HG03565 (cell line): Measurements from ENCODE around the gene PICK1.
A peak's percentile ranks its signal among the peaks of the same experiment; 100 is the strongest.

Experiments
- ATAC-seq: cut with Tn5 transposase; IDR thresholded peaks from one replicate; pipeline ENCODE4 v1.9.1; 2021; ENCODE audit warnings: mild to moderate bottlenecking, moderate library complexity; ENCODE audit not compliant: unreplicated experiment

Gene PICK1

DNA sequence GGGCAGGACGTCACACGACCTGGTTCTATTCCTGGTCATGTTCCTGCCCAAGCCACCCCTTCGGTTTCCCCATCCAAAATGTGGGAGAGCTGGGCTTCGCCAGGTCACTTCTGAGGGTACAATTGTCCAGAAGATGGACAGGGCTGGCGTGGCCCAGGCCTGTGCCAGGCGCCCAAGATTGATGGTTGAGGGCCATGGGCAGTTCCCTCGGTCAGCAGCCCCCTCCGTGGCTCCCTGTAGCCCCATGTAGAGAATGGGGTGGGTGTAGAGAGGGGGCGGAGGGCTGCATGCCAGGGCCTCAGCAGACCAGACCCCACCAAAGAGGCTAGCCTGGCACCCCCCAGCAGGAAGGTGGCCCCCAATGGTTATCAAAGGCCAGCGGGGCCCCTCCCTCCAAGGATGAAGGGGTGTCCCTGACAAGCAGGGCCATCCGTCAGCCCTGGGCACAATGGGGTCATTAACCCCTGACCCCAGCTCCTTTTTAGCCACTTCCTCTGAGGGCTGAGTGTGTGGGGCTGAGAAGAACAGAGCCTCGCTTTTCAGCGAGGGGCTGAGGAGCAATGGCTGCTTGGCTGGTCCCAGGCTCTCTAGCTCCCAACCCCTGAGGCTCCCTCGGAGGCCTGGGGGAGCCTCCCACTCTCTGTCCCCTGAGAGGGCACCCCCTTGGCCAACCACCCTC is 11.0 kb upstream of the PICK1 start:
- ATAC-seq, result no peak

GRCh38 chr22:38049812-38050619 is 7.2 kb upstream of the PICK1 start:
- no peak for ATAC-seq

DNA sequence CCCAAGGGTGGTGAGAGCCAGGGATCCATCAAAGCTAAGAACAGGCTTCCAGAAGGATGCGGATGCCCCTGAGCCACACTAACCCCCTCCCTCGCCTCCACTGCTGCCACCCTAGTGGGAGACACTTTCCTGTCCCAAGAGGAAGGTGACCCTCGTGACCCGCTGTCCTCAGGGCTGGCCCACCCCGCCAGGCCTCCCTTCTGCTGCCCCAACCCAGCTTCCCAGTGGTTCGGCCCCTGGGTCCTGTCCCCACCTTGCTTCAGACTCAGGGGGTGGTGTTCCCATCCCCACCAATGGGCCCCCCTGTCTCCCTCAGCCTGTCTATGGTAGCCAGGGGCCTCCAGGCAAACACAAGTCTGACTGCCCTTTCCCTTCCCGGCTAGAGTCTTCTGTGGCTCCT is 6.5 kb upstream of the PICK1 start:
- ATAC-seq, result no peak

DNA sequence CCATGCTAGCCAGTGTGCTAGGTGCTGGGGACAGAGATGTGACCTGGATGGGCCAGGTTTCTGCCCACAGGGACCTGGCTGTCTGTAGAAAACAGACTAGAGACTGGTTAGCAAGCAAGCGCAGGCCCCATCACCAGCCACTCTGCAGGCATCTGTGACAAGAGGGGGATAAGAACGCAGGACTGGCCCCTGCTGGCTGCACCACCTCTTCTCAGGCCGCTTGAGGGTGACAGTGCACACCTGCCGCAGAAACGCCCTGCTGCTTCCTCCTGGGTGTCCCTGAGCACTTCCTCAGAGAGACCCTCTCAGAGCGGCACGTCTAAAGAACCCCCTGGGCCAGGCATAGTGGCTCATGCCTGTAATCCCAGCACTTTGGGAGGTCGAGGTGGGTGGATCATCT is 5.9 kb upstream of the PICK1 start:
- no peak for ATAC-seq

GRCh38 chr22:38051900-38052862 is 5.0 kb upstream of the PICK1 start:
- peak; percentile 57 for ATAC-seq

- ATAC-seq, result no peak
Measured at GRCh38 chr22:38062791-38063190, 5.6 kb downstream of the PICK1 start.

GRCh38 chr22:38065539-38065938 is 8.3 kb downstream of the PICK1 start:
- ATAC-seq, result no peak

DNA sequence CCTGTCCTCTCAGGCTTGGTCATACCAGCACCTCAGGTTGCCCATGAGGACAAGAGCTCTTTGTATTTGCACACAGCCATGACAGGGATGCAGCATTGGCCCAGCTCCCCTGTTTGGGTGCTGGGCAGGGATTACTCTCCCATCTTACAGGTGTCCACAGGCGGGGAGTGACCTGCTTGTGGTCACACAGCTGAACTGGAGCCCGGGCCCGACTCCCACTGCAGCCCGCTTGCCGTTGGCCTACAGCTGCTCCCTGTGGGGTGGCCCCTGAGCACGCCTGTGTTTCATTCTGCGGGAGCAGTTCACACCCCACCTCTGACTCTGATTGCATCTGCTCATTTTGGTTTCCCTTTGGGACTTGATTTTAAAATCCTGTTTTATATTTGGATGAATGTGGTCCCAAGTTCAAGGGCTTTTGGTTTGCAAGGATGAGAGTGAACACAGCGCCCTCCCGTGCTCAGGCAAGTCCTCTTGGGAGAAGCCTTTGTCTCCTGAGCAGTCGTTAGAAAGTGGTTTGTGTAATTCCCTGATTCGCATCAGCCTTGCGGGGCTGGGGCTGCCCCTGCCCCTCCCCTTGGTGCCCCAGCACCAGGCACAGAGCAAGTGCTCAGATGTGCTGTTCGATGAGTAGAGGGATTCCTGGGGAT is 9.3 kb downstream of the PICK1 start:
- ATAC-seq, result no peak

- ATAC-seq, result no peak
Measured at GRCh38 chr22:38067028-38067415, 9.8 kb downstream of the PICK1 start.

GRCh38 chr22:38067761-38068360 is 10.7 kb downstream of the PICK1 start:
- ATAC-seq, result no peak

DNA sequence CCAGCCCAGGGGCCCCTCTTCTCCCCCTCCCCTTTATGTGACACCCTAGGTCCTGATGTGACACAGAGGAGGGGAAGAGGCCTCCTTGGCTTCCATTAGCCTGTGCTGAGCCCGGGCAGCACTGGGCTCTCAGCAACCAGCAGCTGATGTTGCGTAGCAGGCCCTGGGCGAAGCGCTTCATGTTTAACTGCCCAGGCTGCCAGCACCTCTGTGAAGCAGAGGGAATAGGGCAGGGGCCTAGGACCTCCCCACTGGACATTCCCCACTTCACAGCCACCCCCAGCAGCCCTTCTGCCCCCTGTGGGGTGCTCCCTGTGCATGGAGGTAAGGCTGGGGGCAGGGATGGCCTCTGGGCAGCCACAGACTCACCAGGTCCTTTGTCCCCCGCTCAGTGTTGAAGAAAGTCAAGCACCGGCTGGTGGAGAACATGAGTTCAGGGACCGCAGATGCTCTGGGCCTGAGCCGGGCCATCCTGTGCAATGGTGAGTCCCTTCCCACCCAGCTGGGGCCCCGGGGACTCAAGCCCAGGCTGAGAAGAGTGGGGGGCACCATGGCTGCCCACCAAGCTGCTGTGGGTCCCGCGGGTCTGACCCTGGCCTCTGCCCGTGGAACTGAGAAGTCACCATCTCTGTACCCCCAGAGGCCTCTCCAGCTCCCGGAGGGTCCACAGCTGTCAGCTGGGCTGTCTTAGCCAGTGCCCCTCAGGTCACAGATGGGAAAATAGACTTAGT is 11.6 kb downstream of the PICK1 start:
- no peak for ATAC-seq

DNA sequence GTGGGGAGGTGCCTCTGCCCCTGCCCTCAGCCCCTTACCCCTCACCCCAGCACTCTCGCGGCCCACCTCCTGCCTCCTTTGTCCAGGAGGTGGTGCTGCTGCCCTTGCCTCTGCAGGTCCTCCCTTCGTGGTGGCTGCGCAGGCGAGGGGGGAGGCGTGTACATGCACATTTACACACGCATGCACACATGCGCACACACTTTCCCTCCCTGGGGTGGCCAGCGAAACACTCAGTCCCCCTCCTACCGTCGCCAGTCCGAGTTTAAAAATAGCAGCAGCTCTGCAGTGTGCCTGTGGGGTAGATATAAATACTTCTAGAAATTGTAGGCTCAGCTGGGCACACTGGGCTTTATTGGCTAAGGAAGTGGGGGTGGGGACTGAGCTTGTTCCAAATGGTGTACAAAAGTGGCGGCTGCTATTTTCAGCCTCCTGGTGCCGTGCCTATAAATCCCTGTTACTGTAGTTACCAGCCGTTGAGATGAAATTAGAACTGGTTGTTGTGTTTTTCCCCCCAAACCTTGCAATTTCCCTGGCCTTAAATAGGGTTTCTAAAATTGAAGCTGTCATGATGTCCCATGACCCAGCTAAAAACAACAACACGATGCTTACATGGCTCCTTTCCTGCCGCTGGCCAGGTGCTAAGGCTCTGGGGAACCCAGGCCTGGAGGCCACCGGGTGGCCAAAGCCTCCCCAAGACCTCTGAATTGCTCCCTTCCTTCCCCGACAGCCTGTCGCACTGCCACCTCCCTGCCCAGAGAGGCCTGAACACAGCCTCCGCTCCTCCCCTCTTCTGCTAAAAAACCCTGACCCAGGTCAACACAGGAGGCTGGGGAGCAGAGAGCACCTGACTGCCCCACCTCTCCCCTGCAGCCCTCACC is 12.4 kb downstream of the PICK1 start:
- no peak for ATAC-seq

DNA sequence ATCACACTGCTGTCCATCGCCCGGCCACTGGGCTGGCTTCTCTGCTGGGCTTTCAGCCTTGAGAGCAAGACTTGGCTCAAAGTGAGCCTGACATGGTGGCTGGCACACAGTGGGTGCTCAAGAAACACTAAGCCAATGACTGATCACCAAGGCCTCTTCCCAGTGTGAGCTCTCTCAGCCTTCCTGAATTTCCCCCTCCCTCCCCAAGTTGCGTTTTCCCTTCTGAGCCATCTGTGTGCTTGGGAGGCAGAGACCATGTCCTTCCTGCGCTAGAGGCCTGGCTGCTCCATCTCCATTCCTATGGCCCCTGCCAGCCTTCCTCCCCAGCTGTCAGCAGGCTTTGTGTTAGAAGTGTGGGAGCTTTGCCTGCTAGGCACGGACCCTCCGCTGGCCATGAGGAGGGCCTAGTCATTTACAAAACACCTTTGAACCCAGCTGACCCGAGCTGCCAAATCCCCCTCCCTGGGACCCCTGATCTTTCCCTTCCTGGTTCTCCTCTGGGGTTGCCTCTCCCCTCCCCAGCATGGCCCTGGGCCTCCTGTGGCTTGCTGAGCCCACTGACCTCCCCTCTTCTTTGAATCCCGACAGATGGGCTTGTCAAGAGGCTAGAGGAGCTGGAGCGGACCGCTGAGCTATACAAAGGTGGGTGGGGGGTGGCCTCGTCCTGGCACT is 13.2 kb downstream of the PICK1 start:
- ATAC-seq, result no peak

GRCh38 chr22:38071421-38072321 is 14.5 kb downstream of the PICK1 start:
- ATAC-seq, result no peak

DNA sequence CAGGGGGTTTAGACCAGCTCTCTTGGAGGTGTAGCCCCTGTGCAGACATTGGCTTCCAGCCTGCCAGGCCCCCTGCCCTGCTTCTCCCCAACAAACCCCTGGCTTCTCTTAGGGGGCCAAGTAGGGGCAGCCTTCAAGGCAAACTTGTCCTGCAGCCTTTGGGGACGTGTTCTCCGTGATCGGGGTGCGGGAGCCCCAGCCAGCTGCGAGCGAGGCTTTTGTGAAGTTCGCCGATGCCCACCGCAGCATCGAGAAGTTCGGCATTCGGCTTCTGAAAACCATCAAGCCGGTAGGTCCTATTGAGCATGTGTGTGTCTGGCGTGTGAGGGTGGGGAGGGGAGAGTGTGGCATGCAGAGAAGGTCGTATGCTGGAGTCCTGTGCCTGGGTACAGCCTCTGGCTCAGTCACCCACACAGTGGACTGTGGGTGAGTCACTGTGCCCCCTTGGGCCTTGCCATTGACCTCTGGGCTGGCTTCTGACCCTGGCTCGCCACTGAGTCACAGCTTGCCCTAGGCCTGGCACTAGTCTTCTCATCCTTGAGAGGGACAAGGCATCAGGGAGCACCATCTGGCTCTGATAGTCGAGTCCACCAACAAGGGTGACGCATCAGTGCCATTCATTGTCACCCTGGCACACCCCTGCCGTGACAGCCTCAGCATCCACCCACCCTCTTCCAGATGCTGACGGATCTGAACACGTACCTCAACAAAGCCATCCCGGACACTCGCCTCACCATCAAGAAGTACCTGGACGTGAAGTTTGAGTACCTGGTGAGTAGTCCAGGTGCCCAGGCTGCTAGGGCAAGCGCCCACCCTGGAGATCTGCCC is 15.3 kb downstream of the PICK1 start:
- no peak for ATAC-seq
